Dendritic cell treated with granulocyte-macrophage colony-stimulating factor and Interleukin-4, amounts not matched to agents 40 ng/mL and 50 ng/mL, for 4 days (primary cell): ENCODE data around the gene CYP26A1.
A peak's percentile ranks its signal among the peaks of the same experiment; 100 is the strongest.

ENCODE experiments used
- H3K27ac Mint-ChIP-seq: one replicate; pipeline ENCODE4 v1.8.0; 2022; ENCODE audit warnings: mild to moderate bottlenecking, mixed read lengths
- H3K27me3 Mint-ChIP-seq: one replicate; pipeline ENCODE4 v1.8.0; 2022; ENCODE audit warnings: mild to moderate bottlenecking, mixed read lengths
- H3K36me3 Mint-ChIP-seq: one replicate; pipeline ENCODE4 v1.8.0; 2022; ENCODE audit warnings: low read depth, mixed read lengths
- H3K4me1 Mint-ChIP-seq: one replicate; pipeline ENCODE4 v1.8.0; 2022; ENCODE audit warnings: low read depth, mixed read lengths
- H3K4me3 Mint-ChIP-seq: one replicate; pipeline ENCODE4 v1.8.0; 2022; ENCODE audit warnings: mild to moderate bottlenecking, moderate library complexity, mixed read lengths
- H3K9me3 Mint-ChIP-seq: one replicate; pipeline ENCODE4 v1.8.0; 2022; ENCODE audit warnings: mixed read lengths
- intact Hi-C: fragments of 100-400 bp; cut with micrococcal nuclease; formaldehyde crosslinking; loops from one replicate; pipeline ENCODE4 v1.15.0; 2022

Gene CYP26A1

GRCh38 chr10:93060887-93061593 is 12.7 kb upstream of the CYP26A1 start:
- H3K36me3 Mint-ChIP-seq, result peaks cover 27% of the 10 kb centered on the region
- H3K9me3 Mint-ChIP-seq, result no peaks in the 10 kb centered on the region
- no peak overlapping the region for H3K27ac Mint-ChIP-seq
- H3K27me3 Mint-ChIP-seq, result peaks cover 64% of the 10 kb centered on the region
- peaks cover 24% of the 10 kb centered on the region for H3K4me1 Mint-ChIP-seq
- H3K4me3 Mint-ChIP-seq, result no peak overlapping the region
- intact Hi-C loops, result no loop called here

- intact Hi-C loops, result no loop called here
- Mint-ChIP-seq H3K9me3 (no peaks in the 10 kb centered on the region), H3K27ac (no peak overlapping the region), H3K4me3 (peak overlapping the region; percentile 55), H3K36me3 (peaks cover 27% of the 10 kb centered on the region), H3K27me3 (peaks cover 70% of the 10 kb centered on the region), H3K4me1 (peaks cover 24% of the 10 kb centered on the region)
Observed at GRCh38 chr10:93061594-93062513, 11.8 kb upstream of the CYP26A1 start.

GRCh38 chr10:93062514-93063143 is 11.1 kb upstream of the CYP26A1 start:
- intact Hi-C loops, result no loop called here
- H3K4me1 Mint-ChIP-seq, result peaks cover 24% of the 10 kb centered on the region
- H3K36me3 Mint-ChIP-seq, result peaks cover 27% of the 10 kb centered on the region
- H3K4me3 Mint-ChIP-seq, result peak overlapping the region; percentile 55
- no peak overlapping the region for H3K27ac Mint-ChIP-seq
- peaks cover 78% of the 10 kb centered on the region for H3K27me3 Mint-ChIP-seq
- no peaks in the 10 kb centered on the region for H3K9me3 Mint-ChIP-seq

GRCh38 chr10:93063144-93063976 is 10.3 kb upstream of the CYP26A1 start:
- Mint-ChIP-seq H3K4me1 (peaks cover 25% of the 10 kb centered on the region), H3K9me3 (no peaks in the 10 kb centered on the region), H3K27ac (no peak overlapping the region), H3K4me3 (no peak overlapping the region), H3K27me3 (peaks cover 86% of the 10 kb centered on the region), H3K36me3 (peaks cover 22% of the 10 kb centered on the region)
- intact Hi-C loops, result no loop called here

GRCh38 chr10:93063977-93064660 is 9.6 kb upstream of the CYP26A1 start:
- no peaks in the 10 kb centered on the region for H3K9me3 Mint-ChIP-seq
- peaks cover 31% of the 10 kb centered on the region for H3K4me1 Mint-ChIP-seq
- peaks cover 16% of the 10 kb centered on the region for H3K36me3 Mint-ChIP-seq
- H3K4me3 Mint-ChIP-seq, result no peak overlapping the region
- H3K27me3 Mint-ChIP-seq, result peaks cover 93% of the 10 kb centered on the region
- no peak overlapping the region for H3K27ac Mint-ChIP-seq
- intact Hi-C loops, result no loop called here

GRCh38 chr10:93064874-93065660 is 8.6 kb upstream of the CYP26A1 start:
- Mint-ChIP-seq H3K4me3 (no peak overlapping the region), H3K27me3 (peaks cover 96% of the 10 kb centered on the region), H3K36me3 (peaks cover 8% of the 10 kb centered on the region), H3K27ac (no peak overlapping the region), H3K9me3 (no peaks in the 10 kb centered on the region), H3K4me1 (peaks cover 27% of the 10 kb centered on the region)
- intact Hi-C loops, result no loop called here

- Mint-ChIP-seq H3K4me3 (no peak overlapping the region), H3K9me3 (no peaks in the 10 kb centered on the region), H3K36me3 (no peaks in the 10 kb centered on the region), H3K27me3 (peaks cover 96% of the 10 kb centered on the region), H3K4me1 (peaks cover 26% of the 10 kb centered on the region), H3K27ac (no peak overlapping the region)
- intact Hi-C loops, result no loop called here
Observed at GRCh38 chr10:93065675-93066543, 7.8 kb upstream of the CYP26A1 start.

GRCh38 chr10:93066544-93066913 is 7.2 kb upstream of the CYP26A1 start:
- no peak overlapping the region for H3K27ac Mint-ChIP-seq
- intact Hi-C loops, result no loop called here
- H3K36me3 Mint-ChIP-seq, result no peaks in the 10 kb centered on the region
- H3K4me1 Mint-ChIP-seq, result peaks cover 20% of the 10 kb centered on the region
- no peaks in the 10 kb centered on the region for H3K9me3 Mint-ChIP-seq
- H3K4me3 Mint-ChIP-seq, result no peak overlapping the region
- peaks cover 94% of the 10 kb centered on the region for H3K27me3 Mint-ChIP-seq

GRCh38 chr10:93067443-93068365 is 6.0 kb upstream of the CYP26A1 start:
- H3K9me3 Mint-ChIP-seq, result no peaks in the 10 kb centered on the region
- no peak overlapping the region for H3K4me3 Mint-ChIP-seq
- peaks cover 94% of the 10 kb centered on the region for H3K27me3 Mint-ChIP-seq
- no peak overlapping the region for H3K27ac Mint-ChIP-seq
- no peaks in the 10 kb centered on the region for H3K36me3 Mint-ChIP-seq
- peaks cover 19% of the 10 kb centered on the region for H3K4me1 Mint-ChIP-seq
- intact Hi-C loops, result no loop called here

GRCh38 chr10:93068411-93069244 is 5.1 kb upstream of the CYP26A1 start:
- Mint-ChIP-seq H3K27me3 (peaks cover 95% of the 10 kb centered on the region), H3K9me3 (no peaks in the 10 kb centered on the region), H3K4me1 (peaks cover 27% of the 10 kb centered on the region), H3K36me3 (no peaks in the 10 kb centered on the region), H3K27ac (no peak overlapping the region), H3K4me3 (no peak overlapping the region)
- intact Hi-C loops, result no loop called here

GRCh38 chr10:93069245-93069561 is 4.5 kb upstream of the CYP26A1 start:
- Mint-ChIP-seq H3K36me3 (no peaks in the 10 kb centered on the region), H3K4me3 (no peak overlapping the region), H3K9me3 (no peaks in the 10 kb centered on the region), H3K4me1 (peaks cover 32% of the 10 kb centered on the region), H3K27ac (no peak overlapping the region), H3K27me3 (peaks cover 95% of the 10 kb centered on the region)
- intact Hi-C loops, result no loop called here
